NK-92 treated with Interleukin-12 subunit alpha and Interleukin-12 subunit beta, amount 100 ng/mL, for 24 hours (cell line): ENCODE results near the gene LKAAEAR1.
A peak's percentile ranks its signal among the peaks of the same experiment; 100 is the strongest.
"Not testable (repeated sequence)": the region's sequence is repeated elsewhere in the genome, so short reads cannot be mapped to it uniquely, and the experiment has no call there.

Experiments
- DNase-seq: peaks from one replicate; lab custom pipeline; 2025; lab: John Stamatoyannopoulos, UW

LKAAEAR1 gene

DNA sequence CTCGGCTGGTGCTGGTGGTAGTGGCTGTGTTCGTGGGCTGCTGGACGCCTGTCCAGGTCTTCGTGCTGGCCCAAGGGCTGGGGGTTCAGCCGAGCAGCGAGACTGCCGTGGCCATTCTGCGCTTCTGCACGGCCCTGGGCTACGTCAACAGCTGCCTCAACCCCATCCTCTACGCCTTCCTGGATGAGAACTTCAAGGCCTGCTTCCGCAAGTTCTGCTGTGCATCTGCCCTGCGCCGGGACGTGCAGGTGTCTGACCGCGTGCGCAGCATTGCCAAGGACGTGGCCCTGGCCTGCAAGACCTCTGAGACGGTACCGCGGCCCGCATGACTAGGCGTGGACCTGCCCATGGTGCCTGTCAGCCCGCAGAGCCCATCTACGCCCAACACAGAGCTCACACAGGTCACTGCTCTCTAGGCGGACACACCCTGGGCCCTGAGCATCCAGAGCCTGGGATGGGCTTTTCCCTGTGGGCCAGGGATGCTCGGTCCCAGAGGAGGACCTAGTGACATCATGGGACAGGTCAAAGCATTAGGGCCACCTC lies 14.3 kb upstream of the LKAAEAR1 start:
- no peak for DNase-seq

DNA sequence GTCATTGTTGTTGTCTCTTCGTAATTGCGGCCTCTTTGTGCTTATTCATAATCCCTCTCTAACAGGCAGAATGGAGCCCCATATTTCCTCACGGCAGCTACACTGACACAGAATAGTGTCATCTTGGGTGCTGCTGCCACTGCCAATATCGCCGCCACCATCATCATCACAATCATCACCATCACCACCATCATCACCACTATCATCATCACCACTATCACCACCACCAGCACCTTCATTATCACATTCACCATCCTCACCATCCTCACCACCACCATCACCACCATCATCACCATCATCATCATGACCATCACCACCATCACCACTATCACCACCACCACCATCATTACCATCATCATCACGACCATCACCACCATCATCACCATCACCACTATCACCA lies 12.3 kb upstream of the LKAAEAR1 start:
- DNase-seq: no peak

DNA sequence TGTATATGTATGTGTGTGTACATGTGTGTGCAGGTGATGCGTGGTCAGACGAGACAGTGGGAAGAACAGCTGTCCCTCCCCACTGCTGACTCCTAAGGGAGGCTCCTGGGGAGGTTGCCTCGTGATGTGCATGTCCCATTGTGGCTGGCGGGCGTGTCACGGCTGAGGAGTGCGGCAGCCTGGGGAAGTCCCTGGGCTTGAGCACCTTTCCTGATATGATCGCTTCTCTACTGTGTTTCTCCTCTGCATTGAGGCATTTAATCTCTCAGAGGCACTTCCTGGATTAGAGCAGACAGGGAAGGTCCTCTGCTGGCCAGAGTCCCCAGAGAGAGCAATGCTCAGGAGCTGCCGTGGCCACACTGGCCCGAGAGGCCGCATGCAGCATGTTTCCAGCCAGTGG lies 11.7 kb upstream of the LKAAEAR1 start:
- no peak for DNase-seq

- no peak for DNase-seq
Observed at GRCh38 chr20:64095455-64095854, 11.3 kb upstream of the LKAAEAR1 start.

- DNase-seq: no peak
Observed at GRCh38 chr20:64093013-64093503, 8.9 kb upstream of the LKAAEAR1 start.

- no peak for DNase-seq
Observed at GRCh38 chr20:64092258-64093012, 8.2 kb upstream of the LKAAEAR1 start.

DNA sequence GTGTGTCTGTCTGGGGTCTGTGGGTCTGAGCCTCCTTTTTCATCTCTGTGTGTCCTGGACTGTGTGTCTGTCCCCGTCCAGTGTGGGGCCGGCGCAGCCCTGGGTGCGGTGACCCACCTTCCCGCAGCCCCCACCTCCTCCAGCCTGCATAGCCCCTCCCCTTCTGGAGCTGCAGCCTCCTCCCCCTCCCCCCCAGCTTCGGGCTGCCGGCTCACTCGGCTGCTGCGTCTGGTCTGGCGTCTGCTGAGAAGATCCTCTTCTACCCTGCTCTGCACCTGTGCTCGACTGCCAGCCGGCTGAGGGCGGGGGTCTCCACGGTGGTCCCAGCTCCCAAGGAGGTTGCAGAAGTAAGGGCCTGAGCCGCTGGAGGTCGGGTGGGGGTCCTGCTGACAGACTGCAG lies 7.6 kb upstream of the LKAAEAR1 start:
- no peak for DNase-seq

DNA sequence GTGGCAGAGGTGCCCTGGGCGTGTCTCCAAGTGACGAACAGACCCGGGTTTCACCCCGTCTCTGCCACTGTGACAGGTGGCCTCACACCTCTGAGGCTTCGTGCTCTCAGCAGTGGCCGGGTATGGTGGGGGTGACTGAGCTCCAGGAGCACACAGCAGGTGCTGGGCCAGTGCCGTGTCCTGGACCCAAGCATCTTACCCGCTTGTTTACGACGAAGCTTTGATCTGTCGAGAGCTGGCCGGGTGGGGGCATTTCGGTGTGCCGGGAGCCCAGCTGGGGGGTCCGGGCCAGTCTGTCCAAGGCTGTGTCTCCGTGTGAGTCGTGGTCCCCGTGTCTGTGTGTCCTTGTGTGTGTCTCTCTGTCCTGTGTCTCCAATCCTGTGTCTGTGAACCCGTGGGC lies 7.1 kb upstream of the LKAAEAR1 start:
- DNase-seq: no peak

DNA sequence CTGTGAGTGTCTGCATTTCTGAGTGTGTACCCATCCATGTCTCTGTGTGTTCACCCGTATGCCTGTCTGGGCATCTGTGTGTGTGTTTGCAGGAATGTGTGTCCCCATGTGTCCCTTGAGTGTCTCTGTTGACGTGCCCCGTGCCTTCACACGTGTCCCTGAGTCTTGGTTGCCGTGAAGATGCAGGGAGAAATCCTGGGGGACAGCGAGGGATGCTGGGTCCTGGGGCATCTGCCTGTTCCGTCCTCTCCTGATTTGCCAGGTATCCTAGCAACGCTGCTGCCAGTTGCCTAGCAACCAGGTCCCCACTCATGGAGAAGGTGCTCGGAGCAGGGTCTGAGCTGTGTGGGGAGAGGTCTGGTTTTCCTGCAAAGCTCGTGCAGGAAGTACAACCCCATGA lies 6.0 kb upstream of the LKAAEAR1 start:
- DNase-seq: no peak

GRCh38 chr20:64088586-64088985 lies 4.4 kb upstream of the LKAAEAR1 start:
- DNase-seq: not testable (repeated sequence)

DNA sequence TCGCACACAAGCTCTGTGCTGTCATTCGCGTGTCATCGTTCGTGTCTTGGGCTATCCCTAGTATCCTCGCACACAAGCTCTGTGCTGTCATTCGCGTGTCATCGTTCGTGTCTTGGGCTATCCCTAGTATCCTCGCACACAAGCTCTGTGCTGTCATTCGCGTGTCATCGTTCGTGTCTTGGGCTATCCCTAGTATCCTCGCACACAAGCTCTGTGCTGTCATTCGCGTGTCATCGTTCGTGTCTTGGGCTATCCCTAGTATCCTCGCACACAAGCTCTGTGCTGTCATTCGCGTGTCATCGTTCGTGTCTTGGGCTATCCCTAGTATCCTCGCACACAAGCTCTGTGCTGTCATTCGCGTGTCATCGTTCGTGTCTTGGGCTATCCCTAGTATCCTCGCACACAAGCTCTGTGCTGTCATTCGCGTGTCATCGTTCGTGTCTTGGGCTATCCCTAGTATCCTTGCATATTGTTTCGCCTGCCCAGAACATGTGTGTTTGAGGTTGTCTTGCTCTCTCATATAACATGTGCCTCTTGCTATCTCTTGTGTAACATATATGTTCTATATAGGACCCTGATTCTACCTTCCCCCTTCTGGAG lies 3.1 kb upstream of the LKAAEAR1 start:
- not testable (repeated sequence) for DNase-seq

- no peak for DNase-seq
Observed at GRCh38 chr20:64086801-64087200, 2.6 kb upstream of the LKAAEAR1 start.

DNA sequence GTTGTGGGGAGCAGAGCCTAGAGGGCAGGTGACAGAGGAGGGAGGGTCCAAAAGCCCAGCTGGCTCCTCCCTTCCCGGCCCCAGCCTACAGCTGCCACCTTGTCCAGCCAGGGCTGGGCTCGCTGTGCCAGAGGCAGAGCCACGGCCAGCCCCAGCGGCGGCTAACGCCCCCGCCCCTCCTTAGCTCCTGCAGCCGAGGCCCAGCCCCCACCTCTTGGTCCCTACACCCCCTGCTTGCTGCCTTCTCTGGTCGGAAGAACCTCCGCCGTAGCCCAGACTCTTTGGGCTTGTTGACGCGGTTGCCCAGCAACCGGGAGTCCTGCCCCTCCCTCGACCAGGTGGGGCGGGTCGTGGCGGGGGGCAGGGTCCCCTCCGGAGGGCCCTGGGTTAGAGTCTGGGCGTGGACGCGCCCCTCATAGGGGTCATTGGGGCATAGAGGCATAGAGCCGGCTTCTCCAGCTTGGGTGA lies 521 bp upstream of the LKAAEAR1 start:
- no peak for DNase-seq

DNA sequence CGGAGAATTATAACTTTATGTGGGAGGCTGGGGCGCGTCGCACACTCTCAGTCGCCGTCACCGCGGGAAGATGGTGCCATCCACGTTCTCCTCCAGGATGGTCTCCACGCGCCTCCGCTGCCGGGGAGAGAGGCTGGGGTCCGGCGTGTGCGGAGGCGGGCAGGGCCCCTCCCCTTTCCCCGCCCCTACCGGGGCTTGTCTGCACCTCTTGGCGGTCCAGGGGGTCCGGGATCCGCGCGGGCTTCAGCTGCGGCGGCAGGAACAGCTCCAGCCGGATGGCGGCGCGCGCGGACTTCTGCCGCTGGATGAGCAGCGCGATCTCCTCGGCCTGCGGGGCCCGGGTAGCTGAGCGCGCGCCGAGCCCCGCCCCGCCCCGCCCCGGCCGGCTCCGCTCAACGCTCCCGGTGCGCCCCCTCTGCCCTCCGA lies 807 bp downstream of the LKAAEAR1 start:
- no peak for DNase-seq

DNA sequence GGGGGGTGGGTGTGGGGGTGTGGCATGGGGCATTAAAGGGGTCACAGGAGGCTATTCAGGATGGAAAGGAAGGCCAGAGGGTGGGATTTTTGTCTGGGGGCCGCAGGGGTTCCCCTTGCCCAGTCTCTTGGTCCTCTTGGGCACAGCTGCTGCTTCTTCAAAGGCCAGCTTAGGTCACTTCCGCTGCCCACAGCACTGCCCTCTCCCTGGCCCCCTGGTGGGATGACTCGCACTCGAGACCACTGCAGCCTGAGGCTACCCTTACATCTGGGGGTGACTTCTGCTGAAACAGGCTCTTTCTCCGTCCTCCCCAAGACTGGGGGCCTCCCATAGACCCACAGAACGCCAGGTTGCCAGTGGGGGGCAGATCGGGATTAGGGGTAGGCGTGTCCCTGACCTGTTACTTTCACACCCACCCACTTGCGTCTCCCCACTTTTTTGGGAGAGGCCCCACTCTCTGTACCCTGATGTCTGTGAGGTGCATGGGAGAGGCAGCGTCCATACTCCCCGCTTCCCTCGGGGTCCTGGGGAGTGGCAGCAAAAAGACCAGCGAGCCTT lies 1.3 kb downstream of the LKAAEAR1 start:
- no peak for DNase-seq

GRCh38 chr20:64082126-64082731 lies 2.0 kb downstream of the LKAAEAR1 start:
- no peak for DNase-seq

DNA sequence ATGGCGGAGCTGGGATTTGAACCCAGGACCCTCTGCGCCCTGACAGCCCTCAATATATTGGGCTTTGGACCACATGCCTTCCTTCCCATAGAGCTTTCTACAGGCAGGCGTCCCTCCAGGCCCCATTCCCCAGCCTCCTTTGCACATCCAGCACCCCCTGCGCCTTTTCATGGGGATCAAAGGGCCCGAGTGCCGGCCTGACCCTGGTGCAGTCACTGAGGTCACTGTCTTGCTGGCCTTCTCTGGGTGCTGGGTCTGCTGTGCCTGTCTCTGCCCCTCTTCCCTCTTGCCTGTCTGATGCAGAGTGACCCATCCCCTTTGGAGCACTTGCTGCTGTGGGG lies 2.6 kb downstream of the LKAAEAR1 start:
- no peak for DNase-seq

GRCh38 chr20:64080813-64081623 lies 3.2 kb downstream of the LKAAEAR1 start:
- no peak for DNase-seq

DNA sequence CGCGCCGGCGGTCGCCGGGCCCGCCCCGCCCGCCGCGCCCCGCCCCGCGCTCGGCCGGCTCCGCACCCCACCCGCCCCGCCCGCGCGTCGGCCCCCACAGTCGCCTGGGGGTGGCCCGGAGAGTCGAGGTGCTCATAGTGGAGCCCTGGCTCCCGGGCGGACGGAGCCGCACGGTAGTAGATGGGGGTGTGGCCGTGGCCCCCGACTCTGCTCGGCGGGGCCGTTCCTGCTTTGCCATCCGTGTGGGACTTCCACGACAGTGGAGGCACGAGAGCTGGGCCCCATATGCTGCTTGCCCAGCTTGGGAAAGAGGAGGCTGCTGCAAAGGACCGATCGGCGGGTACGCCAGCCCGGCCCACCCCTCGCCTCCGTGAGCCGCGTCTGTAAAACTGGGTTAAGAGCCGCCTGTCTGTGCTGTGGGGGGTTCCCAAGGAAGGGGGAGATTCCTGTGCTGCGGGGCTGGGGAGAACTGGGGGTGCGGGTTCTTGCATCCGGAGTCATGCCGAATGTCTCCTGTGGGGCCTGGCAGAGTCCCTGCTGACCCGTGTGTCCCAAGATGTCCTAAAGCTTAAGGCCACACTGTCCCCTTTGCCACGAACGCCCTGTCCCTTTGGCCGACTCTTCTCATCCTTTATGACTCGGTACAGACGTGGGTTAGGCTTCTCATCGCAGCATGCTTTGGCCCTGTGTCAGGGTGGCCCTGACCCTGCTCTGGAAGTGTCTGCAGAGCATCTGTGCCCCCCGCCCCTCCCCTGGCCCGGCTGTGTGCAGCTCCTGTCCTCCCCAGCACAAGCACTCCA lies 4.0 kb downstream of the LKAAEAR1 start, which contains the start of gene OPRL1:
Gene OPRL1 (plus strand): TSS at position 70 of the 800 bp plus-strand sequence. CDS start 12,639 bp downstream, outside the sequence.
- DNase-seq: no peak

GRCh38 chr20:64079273-64080012 lies 4.8 kb downstream of the LKAAEAR1 start, which contains the start of gene RGS19:
TSS of gene RGS19 (minus strand) at chr20:64079518. CDS start at chr20:64076886, 2,632 bp downstream.
- DNase-seq: peak; percentile 41
